Measurements from ENCODE around the gene NCR2. TPM values are rescaled to one million over a fixed set of nuclear protein-coding genes. Genes with fewer than 3 reads are reported as not detected.

Gene NCR2
- total RNA-seq, 1 experiment from 2014 or later: not detected

- no peaks in the 10 kb centered on the region for H4K20me1 ChIP-seq (ENCODE audit: insufficient read depth)
- BruUV-seq (replicated peaks): no TSS peak
- no peaks in the 10 kb centered on the region for H3K9me2 ChIP-seq (ENCODE audit: insufficient read depth)
- peaks cover 2 to 3% of the 10 kb centered on the region in 2 experiments; a peak in 1 of 4 replicates for H3K4me1 ChIP-seq (ENCODE audit: control insufficient read depth in 1 of 2, insufficient read depth in 2 of 2, low read length in 2 of 2)
- no peak for DNase-seq (ENCODE audit: low read depth, low spot score)
- peaks cover 2% of the 10 kb centered on the region; the same call in 1 of the 2 replicates for H3K27me3 ChIP-seq (ENCODE audit: insufficient read depth, low read length)
- no peak overlapping the region for H3K27ac ChIP-seq (ENCODE audit: low read depth, low read length)
- H2AFZ ChIP-seq (ENCODE audit: low read depth, low read length, poor library complexity, severe bottlenecking): no peak overlapping the region
- ChIA-PET CTCF (interaction anchor here (0.9 to 1.6 kb wide), 3 partner anchors 50 to 314 kb away, joined by 4 to 7 read pairs (median 4); no protein-coding TSS in a partner anchor), RAD21 (ENCODE audit: low non-redundant PET in 1 of 2, low total read pairs in 2 of 2, uncharacterized antibody in 2 of 2, unreplicated experiment in 2 of 2) (no interaction called here), POLR2A (no interaction called here)
- intact Hi-C loops (cut with micrococcal nuclease): no loop called here
- TF ChIP-seq SP1 (IDR thresholded peaks at IDR 0.05; ENCODE audit: low read depth): no peak
- no peak for TF ChIP-seq ZFX (IDR thresholded peaks at IDR 0.05)
- TF ChIP-seq MAX (IDR thresholded peaks at IDR 0.05): no peak
- TF ChIP-seq ATF3 (IDR thresholded peaks at IDR 0.05): no peak
- no peak for TF ChIP-seq JUND (IDR thresholded peaks at IDR 0.05)
- no peak for TF ChIP-seq POLR2A (IDR thresholded peaks at IDR 0.05; ENCODE audit: borderline replicate concordance, extremely low read depth, insufficient read depth, insufficient read length)
- TF ChIP-seq YY1 (IDR thresholded peaks at IDR 0.05; ENCODE audit: extremely low read depth, insufficient replicate concordance, low read depth, low read length): no peak
- TF ChIP-seq ZBTB33 (IDR thresholded peaks at IDR 0.05; ENCODE audit: extremely low read depth, insufficient replicate concordance, low read length): no peak
- no peak overlapping the region for H3K4me2 ChIP-seq (ENCODE audit: low read length)
- no peak overlapping the region for H3K9ac ChIP-seq (ENCODE audit: low read length)
- no peaks in the 10 kb centered on the region for H3K79me2 ChIP-seq (ENCODE audit: insufficient read depth, low read length)
- ATAC-seq: no peak
- no peaks in the 10 kb centered on the region for H3K36me3 ChIP-seq (ENCODE audit: control insufficient read depth in 1 of 2, insufficient read depth in 2 of 2, low read length in 2 of 2)
- H3K4me3 ChIP-seq (replicated peaks in 1 of 2; ENCODE audit: low read depth in 1 of 2, low read length in 2 of 2): no peak overlapping the region
- no peaks in the 10 kb centered on the region for H3K9me3 ChIP-seq (ENCODE audit: control insufficient read depth in 1 of 2, insufficient read depth in 1 of 2, low read depth in 1 of 2, low read length in 2 of 2)
Measured at GRCh38 chr6:41370488-41371111, 35.2 kb downstream of the NCR2 start.
